Activated CD4-positive, alpha-beta T cell treated with anti-CD3 and anti-CD28 coated beads, Interleukin-2, Interleukin-4, amounts not matched to agents 100 ng/mL and 50 ng/mL, durations not matched to agents 16 hours and 8 hours (primary cell): ENCODE data around the gene RPL32.
"Not testable (repeated sequence)": the region's sequence is repeated elsewhere in the genome, so short reads cannot be mapped to it uniquely, and the experiment has no call there.

Experiments
- DNase-seq: peaks from one replicate; pipeline ENCODE4 v3.0.0-alpha.2; 2020; ENCODE audit warnings: low spot score

The RPL32 gene

GRCh38 chr3:12841149-12841969 lies at the start of gene RPL32:
RPL32 (minus strand) TSS chr3:12841565; CDS start chr3:12840237, 1,328 bp downstream.
- peak; percentile 92 for DNase-seq

GRCh38 chr3:12890610-12891390 lies 49.4 kb upstream of the RPL32 start:
- no peak for DNase-seq

- no peak for DNase-seq
Observed at GRCh38 chr3:12886736-12887135, 45.4 kb upstream of the RPL32 start.

GRCh38 chr3:12886106-12886679 lies 44.8 kb upstream of the RPL32 start:
- no peak for DNase-seq

GRCh38 chr3:12885583-12885930 lies 44.2 kb upstream of the RPL32 start:
- no peak for DNase-seq

- no peak for DNase-seq
Observed at GRCh38 chr3:12884790-12885582, 43.6 kb upstream of the RPL32 start.

- no peak for DNase-seq
Observed at GRCh38 chr3:12884186-12884680, 42.9 kb upstream of the RPL32 start.

- no peak for DNase-seq
Observed at GRCh38 chr3:12882336-12883310, 41.3 kb upstream of the RPL32 start.

GRCh38 chr3:12881858-12882257 lies 40.5 kb upstream of the RPL32 start:
- DNase-seq, result not testable (repeated sequence)

GRCh38 chr3:12879191-12879815 lies 37.9 kb upstream of the RPL32 start:
- DNase-seq, result no peak

- not testable (repeated sequence) for DNase-seq
Observed at GRCh38 chr3:12878758-12879157, 37.4 kb upstream of the RPL32 start.

GRCh38 chr3:12878141-12878574 lies 36.8 kb upstream of the RPL32 start:
- no peak for DNase-seq

GRCh38 chr3:12877040-12877439 lies 35.7 kb upstream of the RPL32 start:
- DNase-seq, result no peak

GRCh38 chr3:12875857-12876836 lies 34.8 kb upstream of the RPL32 start:
- no peak for DNase-seq

- no peak for DNase-seq
Observed at GRCh38 chr3:12871404-12871983, 30.1 kb upstream of the RPL32 start.

GRCh38 chr3:12870942-12871341 lies 29.6 kb upstream of the RPL32 start:
- DNase-seq, result no peak

GRCh38 chr3:12869035-12869621 lies 27.8 kb upstream of the RPL32 start:
- peak; percentile 26 for DNase-seq
